Measurements from ENCODE around the gene TULP1.
"Not testable (repeated sequence)": the region's sequence is repeated elsewhere in the genome, so short reads cannot be mapped to it uniquely, and the experiment has no call there.

TULP1 gene

DNA sequence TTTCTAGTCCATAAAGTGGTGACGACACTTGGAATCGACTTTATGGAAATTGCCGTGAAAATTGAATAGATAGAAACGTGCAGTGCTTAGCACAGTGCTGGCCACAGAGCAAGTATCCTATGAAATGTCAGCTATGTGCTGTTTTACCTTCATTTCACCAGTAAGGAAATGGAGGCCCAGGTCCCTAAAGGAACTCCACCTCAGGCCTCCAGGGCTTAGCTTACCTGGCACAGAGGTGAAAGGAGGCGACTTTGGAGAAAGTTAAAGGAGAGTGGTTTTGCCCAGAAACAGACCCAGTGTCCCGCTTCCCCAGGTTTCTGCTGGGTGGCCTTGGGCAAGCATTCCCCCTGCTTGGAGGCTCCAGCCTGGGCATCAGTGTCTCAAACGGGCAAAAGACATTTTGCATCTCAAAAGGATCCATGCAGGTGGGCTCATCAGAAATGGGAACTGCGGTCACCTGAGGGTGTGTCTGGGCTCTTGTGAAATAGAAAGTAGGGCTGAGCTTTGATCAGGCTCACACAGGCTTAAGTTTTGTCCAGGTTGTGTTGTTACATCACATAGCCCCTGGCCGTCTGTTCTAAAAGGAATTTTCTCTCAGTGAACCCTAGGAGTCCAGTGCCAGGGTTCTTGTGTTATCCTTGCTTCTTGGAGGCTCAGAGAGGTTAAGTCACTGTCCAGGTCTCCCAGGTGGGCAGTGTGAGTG lies 6.8 kb upstream of the TULP1 start:
- DNase-seq, result no peak

DNA sequence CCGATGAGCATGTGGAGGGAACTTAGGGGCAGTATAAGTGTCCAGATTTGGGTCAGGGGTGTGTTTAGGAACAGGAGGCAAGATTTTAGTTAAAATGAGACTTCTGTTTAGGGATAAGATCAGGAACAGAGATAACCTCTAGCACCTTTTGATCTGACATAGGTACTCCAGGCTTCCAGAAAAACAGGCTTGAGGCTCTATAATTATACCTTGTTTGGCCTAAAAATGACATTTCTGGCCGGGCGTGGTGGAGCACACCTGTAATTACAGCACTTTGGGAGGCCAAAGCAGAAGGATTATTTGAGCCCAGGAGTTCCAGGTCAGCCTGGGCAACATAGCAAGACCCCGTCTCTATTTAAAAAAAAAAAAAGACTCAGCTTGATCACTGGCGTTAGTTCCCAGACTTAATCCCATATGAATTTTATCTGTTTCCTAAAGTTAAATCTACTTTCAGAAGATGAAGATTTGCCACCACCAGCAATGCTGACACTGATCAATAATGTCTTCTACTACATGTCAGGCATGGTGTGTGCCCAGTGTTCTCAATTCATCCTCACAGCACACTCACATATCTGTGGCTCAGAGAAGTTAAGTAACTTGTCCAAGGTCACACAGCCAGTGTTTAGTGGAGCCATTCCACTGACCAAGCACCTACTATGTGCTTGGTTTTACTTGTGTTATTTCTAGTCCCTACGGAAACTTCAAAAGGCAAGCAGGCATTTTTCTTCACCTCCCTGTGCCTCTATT lies 6.0 kb upstream of the TULP1 start:
- DNase-seq, result no peak

DNA sequence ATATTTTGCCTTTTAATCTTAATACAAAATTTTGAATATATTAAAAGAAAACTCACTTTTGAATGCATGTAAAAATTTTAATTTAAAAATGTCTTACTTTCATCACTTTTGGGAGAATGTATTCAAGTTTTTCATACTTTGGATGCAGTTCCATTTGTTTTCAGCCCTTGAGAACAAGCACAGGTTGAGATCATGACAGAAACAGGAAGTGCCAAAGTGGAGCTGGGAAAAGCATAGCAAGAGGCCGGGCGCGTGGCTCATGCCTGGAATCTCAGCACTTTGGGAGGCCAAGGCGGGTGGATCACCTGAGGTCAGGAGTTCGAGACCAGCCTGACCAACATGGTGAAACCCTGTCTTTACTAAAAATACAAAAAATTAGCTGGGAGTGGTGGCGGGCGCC lies 5.3 kb upstream of the TULP1 start:
- DNase-seq, result not testable (repeated sequence)

DNA sequence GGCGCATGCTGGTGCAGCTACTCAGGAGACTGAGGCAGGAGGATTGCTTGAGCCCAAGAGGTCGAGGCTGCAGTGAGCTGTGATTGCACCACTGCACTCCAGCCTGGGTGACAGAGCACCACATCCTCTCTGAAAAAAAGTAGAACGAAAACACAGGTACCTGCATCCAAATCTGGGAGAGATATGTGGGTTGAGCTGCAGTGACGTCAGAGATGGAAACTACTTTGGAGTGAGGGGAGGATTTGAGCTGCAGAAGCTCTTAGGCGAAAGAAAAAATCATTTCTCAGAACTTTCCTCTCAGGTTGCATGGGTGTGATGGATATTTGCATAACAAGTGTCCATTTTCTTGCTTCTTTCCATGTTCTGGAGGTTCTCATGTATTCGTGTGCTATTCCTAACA lies 4.0 kb upstream of the TULP1 start:
- DNase-seq, result no peak

DNA sequence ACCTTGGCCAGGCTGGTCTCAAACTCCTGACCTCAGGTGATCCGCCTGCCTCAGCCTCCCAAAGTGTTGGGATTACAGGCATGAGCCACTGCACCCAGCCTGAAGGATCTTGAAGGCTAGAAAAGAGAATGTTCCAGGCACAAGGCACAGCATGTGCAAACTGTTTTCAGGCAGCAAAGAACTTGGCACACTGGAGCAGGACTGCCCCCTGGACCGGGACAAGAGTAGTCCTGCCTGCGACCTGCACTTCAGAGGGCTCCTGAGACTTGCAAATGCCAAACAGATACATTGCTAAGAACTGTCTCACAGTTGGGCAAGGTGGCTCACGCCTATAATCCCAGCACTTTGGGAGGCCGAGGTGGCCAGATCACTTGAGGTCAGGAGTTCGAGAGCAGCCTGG lies 3.2 kb upstream of the TULP1 start:
- DNase-seq, result not testable (repeated sequence)

DNA sequence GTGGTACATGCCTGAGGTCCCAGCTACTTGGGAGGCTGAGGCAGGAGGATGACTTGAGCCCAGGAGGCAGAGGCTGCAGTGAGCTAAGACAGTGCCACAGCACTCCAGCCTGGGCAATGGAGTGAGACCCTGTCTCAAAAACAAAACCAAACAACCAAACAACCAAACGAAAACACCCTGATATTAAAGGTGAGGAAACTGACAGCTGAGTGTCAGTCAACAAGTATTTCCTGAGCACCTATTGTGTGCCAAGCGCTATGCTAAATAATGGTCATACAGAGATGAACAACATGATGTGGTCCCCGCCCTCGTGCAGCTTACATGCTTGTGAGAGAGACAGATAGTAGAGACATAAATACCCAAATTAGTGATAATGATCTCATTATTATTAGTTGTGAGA lies 1.9 kb upstream of the TULP1 start:
- DNase-seq, result no peak

DNA sequence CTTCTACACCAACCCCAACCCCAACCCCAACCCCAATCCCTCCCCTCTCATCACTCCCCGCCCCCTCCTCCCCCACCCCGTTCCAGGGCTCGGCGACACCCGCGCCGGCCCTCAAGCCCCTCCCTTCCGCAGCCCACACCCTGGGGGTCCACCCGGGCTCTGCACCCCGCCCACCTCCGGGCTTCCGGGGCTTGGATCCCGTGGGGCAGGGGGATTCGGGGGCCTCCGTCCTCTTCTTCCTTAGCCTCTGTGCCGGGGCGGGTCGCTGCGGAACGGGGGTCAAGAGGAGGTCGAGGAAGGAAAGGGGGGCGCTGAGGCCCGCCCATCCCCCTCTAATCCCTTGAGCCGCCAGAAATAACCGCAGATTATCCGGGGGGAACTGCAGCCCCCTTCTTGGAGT lies 690 bp downstream of the TULP1 start:
- DNase-seq, result no peak

DNA sequence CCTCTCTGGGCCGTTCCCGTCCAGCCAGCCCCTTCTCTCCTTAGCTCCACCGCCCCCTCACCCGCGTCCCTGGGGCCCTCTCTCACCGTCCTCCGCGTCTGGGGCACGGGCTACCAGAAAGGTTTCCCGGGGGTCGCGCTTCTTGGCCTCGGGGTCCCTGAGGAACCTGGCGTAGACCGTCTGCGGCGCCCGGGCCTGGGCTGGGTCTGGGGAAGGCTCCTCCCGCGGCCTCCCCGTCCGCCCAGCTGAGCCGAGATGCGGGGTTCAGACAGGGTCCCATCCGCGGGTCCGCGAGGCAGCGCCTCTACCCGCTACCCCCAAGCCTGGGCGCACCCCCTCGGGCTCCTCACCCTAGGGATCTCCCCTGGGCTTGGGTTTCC lies 1.1 kb downstream of the TULP1 start:
- no peak for DNase-seq

DNA sequence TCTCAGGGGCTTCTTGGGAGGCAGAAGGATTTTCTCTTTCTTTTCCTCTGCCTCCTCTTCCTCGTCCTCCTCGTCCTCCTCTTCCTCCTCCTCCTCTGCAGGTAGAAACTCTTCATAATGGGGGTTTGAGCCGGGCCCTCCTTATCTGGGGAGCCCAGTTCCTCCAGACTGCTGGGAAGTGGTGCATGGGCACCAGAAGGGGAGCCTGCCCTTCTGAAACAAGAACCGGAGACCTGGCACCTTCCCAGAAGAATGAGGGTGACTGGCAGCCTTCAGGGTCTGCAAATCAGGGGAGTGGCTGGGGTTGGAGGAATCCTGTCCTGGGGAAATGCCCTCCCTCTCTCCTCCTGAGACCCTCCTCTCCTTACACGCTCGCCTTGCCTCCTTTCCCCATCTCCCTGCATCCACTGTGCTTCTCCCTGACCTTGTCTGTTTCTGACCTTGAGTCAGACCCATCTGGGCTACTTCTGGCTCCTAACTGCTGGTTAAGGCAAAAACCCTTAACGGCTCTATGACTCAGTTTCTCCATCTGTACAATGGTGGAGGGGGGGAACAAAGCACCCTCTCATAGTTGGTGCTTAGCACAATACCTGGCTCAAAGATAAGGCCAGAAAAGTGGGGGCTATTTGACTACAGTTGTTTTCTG lies 1.7 kb downstream of the TULP1 start:
- no peak for DNase-seq

DNA sequence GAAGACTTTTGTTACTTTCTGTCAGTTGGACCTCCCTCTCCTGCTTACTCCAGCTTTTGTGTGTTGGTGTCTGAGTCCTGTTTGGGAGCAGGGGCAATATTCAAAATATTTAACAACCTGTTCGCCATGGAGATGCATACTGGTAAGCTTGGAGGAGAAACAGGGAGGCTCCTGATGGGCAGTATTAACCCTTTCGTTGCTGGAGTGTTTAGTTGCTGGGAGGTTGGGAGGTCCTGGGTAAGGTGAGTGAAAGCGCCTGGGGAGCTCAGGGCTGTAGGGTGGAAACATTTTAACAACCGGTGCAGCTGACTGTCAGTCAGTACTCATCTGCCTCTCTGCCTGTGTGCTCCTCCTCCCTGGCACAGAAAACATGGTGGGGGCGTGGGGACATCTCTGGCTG lies 4.2 kb downstream of the TULP1 start:
- DNase-seq, result no peak

DNA sequence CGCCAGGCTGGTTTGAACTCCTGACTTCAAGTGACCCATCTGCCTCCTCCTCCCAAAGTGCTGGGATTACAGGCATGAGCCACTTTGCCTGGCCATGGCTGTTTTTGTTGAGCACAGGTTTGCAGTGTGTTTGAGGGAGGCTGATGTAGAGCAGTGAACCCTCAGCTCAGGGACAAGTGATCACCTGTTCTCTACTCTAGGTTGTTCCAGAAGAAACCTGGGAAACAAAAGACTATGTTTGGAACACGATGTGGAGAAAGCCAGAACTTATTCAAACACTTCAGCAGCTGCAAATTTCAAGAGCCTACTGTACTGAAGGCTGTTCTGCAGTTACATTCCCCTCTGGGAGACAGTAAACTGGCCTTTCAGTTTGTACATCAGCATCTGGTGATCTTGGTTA lies 4.7 kb downstream of the TULP1 start:
- no peak for DNase-seq

DNA sequence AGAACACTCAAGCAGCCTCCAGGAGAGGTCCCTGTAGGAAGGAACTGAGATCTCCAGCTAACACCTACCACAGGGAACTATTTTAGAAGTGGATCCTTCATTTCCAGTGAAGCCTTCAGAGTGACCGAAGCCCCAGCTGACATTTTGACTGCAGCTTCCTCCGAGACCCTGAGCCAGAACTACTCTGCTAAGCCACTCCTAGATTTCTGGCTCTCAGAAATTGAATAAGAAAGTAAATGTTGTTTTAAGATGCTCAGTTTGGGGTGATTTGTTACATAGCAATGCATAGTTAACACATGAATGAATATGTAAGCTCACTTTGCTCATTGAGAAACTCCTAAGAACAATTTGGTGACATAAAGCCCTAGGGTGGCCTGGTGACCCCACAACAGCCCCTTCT lies 5.5 kb downstream of the TULP1 start:
- DNase-seq, result no peak

DNA sequence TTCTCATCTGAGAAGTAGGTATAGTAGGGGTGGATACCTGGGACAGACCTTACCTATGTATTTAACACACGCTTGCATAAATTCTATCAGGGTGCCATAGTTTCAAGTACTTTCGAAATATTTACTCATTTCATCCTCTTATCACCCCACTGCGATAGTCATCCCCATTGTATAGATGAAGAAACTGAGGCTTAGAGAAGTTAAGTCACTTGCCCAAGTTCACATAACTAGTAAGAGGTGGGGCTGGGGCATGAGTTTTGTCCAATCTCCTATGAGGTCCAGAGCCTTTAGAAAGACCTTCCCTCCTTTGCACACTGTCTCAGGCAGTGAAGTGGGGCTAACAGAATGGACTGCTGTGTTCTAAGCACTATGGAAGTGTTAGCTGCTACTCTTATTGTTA lies 6.2 kb downstream of the TULP1 start:
- no peak for DNase-seq

DNA sequence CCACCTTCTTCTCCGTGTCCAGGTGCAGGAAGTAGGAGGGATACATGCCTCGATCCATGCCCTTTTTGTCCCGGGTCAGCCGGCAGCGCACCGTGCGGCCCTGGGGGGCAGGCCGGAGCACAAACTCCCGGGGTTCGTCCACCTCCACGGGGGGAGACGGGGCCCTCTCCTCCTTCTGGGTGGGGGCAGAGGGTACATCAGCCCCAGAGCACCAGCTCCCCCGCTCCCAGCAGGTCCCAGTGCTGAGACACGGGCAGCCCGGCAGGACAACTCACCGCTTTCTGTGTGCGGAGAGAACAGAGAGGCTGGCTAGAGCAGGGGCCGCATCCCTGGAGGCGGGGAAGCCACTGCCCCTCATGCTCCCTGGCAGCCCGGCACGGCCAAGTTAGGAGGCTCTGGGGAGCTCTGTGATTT lies 6.7 kb downstream of the TULP1 start:
- no peak for DNase-seq

DNA sequence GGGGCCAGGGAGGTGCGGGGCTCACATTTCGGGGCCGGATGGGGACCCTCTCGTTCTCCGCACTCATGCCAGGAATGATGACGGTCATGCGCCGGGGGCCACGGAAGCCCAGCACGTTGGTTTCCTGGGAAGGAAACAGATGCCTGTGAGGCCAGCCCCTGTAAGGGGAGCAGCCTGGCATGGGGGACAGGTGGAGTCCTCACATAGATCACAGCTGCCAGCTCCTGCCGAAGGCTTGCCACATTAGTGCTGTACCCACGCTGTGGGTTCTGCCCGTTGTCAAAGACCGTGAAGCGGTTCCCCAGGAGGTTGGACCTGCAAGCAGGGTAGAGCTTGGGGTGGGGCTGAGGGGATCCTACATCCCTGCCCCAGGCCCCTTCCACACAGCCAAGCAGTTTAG lies 9.2 kb downstream of the TULP1 start:
- no peak for DNase-seq

DNA sequence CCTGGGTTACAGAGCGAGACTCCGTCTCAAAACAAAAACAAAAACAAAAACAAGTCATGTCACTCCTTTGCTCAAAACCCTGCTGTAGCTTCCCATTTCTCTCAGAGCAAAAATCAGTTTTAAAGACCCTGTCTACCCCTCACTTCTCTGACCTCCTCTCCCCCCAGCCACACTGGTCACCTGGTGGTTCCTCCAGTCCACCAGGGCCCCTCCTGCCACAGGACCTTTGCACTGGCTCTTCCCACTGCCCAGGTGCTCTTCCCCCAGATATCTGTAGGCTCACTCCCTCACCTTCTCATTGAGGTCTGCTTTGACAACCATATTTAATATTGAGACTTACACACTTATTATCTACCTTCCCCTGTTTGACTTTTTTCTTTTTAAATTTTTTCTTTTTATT lies 10.9 kb downstream of the TULP1 start:
- no peak for DNase-seq

DNA sequence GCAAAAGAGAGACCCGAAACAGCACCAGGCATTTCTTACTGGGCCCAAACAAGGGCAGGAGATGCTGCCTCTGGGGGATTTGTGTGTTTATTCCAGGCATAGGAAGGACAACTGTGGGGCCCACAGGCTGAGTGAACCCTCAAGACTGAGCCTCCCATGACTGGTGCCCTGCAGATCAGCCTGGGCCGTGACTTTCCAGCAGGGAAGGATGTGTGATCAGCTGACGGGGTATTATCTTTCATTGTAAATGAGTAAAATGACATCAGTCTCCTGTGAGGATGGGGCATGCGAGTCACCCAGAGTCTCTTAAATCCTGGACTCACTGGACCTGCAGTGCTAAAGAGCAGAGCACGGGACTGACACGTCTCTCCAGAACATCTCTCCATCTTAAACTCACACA lies 11.9 kb downstream of the TULP1 start:
- DNase-seq, result no peak

DNA sequence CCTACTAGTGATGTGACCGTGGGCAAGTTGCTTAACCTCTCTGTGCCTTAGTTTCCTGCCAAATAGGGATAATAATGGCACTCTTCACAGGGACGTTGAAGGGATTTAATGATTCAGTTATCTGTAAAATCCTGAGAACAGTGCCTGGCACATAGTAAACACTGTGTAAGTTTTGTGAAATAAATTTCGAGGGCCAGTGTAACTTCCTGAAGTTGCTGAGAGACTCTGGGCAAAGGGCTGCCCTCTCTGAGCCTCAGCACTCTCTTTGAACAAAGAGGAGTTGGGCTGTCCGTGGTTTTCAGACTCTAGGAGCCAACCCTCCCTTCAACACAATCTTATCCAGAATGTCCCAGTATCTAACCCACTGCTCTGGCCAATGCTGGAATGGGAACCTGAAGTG lies 13.3 kb downstream of the TULP1 start:
- no peak for DNase-seq

DNA sequence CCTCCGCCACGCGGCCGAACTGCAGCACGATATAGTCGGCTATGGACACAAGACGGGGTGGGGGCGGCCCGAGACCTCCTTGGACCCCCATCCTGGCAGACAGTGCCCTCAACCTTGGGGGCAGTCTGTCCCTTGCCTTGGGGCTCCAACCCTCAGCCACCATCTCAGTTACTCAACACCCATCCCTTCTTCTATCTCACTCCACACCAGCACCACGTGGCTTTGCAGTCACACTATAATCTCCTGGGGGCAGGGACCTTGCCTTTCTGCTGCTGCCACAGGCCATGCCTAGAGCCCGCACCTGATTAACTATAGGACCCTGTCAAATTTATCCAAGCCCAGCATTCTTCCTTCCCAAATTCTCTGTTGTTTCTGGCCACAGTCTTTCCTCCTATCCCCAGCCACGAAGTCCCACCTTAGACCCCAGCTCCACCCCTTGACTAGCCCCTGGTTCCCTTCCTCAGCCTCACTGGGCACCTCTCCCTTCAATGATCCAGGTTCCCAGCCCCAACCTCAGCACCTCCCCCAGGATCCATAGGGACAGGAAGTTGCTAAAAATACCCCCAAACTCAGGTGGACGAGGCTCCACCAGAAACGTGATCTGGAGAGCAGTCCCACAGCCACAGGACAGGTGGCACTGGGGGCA lies 14.2 kb downstream of the TULP1 start:
- DNase-seq, result no peak

DNA sequence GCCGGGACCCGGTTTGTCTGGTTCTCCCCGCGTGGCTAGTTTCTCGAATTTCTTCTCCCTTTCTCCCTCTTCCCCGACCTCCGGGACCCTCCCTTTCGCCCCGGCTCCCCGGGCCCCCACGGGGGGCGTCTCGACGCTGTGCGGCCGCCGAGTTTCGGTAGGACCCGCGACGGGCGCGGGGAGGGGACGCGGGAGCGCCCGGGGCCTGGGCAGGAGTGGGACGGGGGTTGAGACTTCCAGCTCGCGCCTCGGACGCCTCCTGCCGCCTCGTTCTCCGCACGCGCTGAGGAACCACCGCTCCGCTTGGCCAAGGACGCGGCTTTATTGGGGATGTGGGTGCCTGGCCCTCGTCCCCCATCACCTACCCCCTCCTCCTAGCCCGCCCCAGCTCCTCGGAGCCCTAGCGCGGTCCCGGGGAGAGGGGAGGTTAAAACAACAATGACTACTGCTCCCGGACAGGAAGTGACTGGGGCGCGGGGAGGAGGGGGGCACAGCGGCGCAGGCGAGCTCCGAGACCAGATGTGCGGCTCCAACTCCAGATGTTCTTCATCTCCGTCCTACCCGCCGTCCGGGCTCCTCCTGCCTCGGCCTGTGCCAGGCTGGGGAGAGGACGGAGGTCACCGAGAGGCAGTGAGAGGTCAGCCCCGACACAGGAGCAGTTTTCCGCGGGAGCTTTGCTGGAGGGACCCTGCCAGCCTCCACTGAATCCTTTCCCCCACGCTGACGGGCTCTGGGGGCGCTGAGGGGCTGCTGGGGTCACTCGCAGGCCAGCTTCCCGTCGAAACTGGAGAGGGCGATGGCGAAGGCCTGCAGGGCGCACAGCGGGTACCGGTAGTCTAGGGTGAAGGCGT lies 14.9 kb downstream of the TULP1 start:
- DNase-seq, result peak in 4 of 6 experiments; percentile 22 to 47 (median 41)

DNA sequence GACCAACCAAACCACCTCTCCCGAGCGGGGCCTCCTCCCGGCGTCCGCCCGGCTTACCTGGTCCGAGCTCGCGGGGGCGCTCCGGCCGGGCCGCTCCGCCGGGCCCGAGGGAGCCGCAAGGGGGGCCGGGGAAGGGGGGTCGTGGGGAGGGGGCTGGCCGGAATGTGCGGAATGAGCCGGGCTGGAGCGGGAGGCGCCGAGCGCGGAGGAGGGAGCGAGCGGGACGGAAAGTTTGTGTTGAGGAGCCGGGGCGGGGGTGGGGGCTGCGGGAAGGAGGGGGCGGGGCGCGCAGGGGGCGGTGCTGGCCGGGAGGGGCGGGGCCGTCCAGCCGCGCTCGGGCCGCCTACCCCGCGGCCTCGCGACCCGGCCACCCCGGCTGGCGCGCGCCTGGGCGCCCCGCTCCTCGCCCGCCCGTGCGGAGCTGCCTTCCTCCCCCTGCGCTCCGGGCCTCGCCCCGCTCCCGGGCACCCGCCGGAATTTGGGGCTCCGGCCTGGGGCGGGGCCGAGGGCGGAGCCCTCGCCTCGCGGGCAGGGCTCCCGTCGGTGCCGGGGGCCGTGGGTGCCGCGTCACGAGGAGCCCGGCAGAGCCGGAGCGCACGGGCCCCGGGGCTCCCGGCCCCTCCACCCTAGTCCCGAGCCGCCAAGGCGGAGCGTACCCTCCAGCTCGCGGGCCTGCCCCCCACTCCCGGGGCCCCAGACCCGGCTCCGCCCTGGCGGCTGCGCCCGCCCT lies 15.7 kb downstream of the TULP1 start, which contains the start of gene TEAD3:
TSS of gene TEAD3 (minus strand) at position 239 of the 730 bp plus-strand sequence.
- peak; percentile 33 to 77 (median 52) for DNase-seq
